Activated T-helper 1 cell treated with anti-CD3 and anti-CD28 coated beads, Interleukin-12 subunit alpha, Interleukin-12 subunit beta, Interleukin-2, Interleukin-4 antibody, amounts not matched to agents 30 ng/mL and 10 ng/mL and 1 ng/mL, durations not matched to agents 14 hours and 24 hours and 36 hours (primary cell): ENCODE data around the gene PRRT2. TPM values are rescaled to one million over a fixed set of nuclear protein-coding genes. Genes with fewer than 3 reads are reported as not detected.
"Not testable (repeated sequence)": the region's sequence is repeated elsewhere in the genome, so short reads cannot be mapped to it uniquely, and the experiment has no call there.

ENCODE experiments used
- DNase-seq: peaks from one replicate; pipeline ENCODE4 v3.0.0; 2021; ENCODE audit warnings: low spot score
- H3K27ac Mint-ChIP-seq: one replicate; pipeline ENCODE4 v1.8.0; 2021; ENCODE audit warnings: mild to moderate bottlenecking, mixed read lengths
- H3K27me3 Mint-ChIP-seq: one replicate; pipeline ENCODE4 v1.8.0; 2022; ENCODE audit warnings: mild to moderate bottlenecking, moderate library complexity, mixed read lengths; ENCODE audit not compliant: insufficient read depth
- H3K36me3 Mint-ChIP-seq: one replicate; pipeline ENCODE4 v1.8.0; 2021; ENCODE audit warnings: low read depth, mixed read lengths
- H3K4me1 Mint-ChIP-seq: one replicate; pipeline ENCODE4 v1.8.0; 2021; ENCODE audit warnings: low read depth, mixed read lengths
- H3K4me3 Mint-ChIP-seq: one replicate; pipeline ENCODE4 v1.8.0; 2021; ENCODE audit warnings: mild to moderate bottlenecking, moderate library complexity, mixed read lengths
- H3K9me3 Mint-ChIP-seq: one replicate; pipeline ENCODE4 v1.8.0; 2021; ENCODE audit warnings: mixed read lengths
- intact Hi-C: fragments of 100-400 bp; cut with micrococcal nuclease; formaldehyde crosslinking; loops from one replicate; pipeline ENCODE4 v1.15.1; 2024
- total RNA-seq: library from RNA; stranded (reverse); gene quantifications from 2 replicates; pipeline ENCODE4 v1.2.3, GENCODE V29; 2022

PRRT2 gene
- total RNA-seq, 1 donor from 2014 or later, result 1.3 TPM

DNA sequence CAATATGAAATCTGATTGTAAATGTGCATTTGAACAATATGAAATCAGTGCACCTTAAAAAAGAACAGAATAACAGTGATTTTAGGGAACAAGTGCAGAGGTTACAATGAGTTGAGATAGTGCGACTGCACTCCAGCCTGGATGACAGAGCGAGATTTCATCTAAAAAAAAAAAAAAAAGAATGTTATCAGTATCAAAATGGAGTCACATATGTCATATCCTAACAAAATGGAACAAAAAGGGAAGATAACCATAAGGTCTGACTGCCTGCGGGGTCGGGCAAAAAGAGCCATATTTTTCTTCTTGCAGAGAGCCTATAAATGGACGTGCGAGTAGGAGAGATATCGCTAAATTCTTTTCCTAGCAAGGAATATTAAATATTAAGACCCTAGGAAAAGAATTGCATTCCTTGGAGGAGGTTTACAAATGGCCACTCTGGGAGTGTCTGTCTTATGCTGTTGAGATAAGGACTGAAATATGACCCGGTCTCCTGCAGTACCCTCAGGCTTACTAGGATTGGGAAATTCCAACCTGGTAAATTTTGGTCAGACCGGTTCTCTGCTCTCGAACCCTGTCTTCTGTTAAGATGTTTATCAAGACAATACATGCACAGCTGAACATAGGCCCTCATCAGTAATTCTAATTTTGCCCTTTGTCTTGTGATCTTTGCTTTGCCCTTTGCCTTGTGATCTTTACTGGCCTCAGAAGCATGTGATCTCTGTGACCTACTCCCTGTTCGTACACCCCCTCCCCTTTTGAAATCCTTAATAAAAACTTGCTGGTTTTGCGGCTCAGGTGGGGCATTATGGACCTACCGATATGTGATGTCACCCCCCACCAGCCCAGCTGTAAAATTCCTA lies 28.7 kb upstream of the PRRT2 start:
- H3K27ac Mint-ChIP-seq, H3K27me3 Mint-ChIP-seq, H3K4me3 Mint-ChIP-seq, H3K9me3 Mint-ChIP-seq, DNase-seq, H3K36me3 Mint-ChIP-seq, intact Hi-C loops: not testable (repeated sequence)
- H3K4me1 Mint-ChIP-seq, result peaks cover 21% of the 10 kb centered on the region

GRCh38 chr16:29784157-29784556 lies 27.8 kb upstream of the PRRT2 start:
- H3K9me3 Mint-ChIP-seq, result no peaks in the 10 kb centered on the region
- H3K4me1 Mint-ChIP-seq, result peaks cover 21% of the 10 kb centered on the region
- H3K27ac Mint-ChIP-seq, result peak overlapping the region; percentile 16
- intact Hi-C loops, result loop anchor here (2.0 kb wide), 1 partner anchor 39 kb away; the partner anchor contains the start of gene C16orf54
- peaks cover 5% of the 10 kb centered on the region for H3K27me3 Mint-ChIP-seq
- no peak for DNase-seq
- peaks cover 1% of the 10 kb centered on the region for H3K36me3 Mint-ChIP-seq
- no peak overlapping the region for H3K4me3 Mint-ChIP-seq

DNA sequence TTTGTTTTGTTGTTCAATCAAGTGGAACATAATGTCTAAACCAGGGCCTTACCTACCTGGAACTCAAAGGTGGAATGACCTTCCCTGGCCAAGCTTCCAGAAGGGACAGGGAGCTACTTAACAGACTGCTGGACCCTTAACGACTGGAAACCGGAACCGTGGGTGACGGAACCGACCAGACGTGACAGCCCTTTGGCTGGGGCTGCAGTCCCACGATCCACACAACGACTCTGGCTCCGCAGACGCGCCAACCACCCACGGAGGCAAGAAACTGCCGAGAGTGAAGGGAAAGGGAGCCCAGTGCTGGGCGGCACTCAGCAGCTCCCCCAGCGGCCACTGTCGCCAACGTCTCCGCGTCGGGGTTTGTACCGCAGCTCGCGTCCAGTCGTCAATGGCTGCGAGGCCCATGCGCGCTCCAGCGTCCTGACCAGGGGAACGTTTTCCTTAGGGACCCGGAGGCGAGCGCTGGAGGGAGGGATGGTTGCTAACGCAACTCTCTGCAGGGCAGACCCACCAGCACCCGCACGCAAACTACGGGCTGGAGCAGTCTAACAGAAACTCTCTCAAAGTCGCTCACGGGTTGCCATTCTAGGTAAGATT lies 27.0 kb upstream of the PRRT2 start:
- Mint-ChIP-seq H3K4me1 (peaks cover 24% of the 10 kb centered on the region), H3K9me3 (no peaks in the 10 kb centered on the region), H3K27ac (no peak overlapping the region), H3K4me3 (peak overlapping the region; percentile 28), H3K36me3 (peaks cover 1% of the 10 kb centered on the region), H3K27me3 (peaks cover 5% of the 10 kb centered on the region)
- intact Hi-C loops, result loop anchor here (1.0 to 2.0 kb wide), 2 partner anchors 40 to 53 kb away; partner anchors contain the start of gene C16orf54
- peak; percentile 69 for DNase-seq

GRCh38 chr16:29787155-29787554 lies 24.8 kb upstream of the PRRT2 start:
- peaks cover 36% of the 10 kb centered on the region for H3K4me1 Mint-ChIP-seq
- DNase-seq, H3K9me3 Mint-ChIP-seq, H3K4me3 Mint-ChIP-seq, H3K27ac Mint-ChIP-seq, intact Hi-C loops, H3K27me3 Mint-ChIP-seq, H3K36me3 Mint-ChIP-seq: not testable (repeated sequence)

DNA sequence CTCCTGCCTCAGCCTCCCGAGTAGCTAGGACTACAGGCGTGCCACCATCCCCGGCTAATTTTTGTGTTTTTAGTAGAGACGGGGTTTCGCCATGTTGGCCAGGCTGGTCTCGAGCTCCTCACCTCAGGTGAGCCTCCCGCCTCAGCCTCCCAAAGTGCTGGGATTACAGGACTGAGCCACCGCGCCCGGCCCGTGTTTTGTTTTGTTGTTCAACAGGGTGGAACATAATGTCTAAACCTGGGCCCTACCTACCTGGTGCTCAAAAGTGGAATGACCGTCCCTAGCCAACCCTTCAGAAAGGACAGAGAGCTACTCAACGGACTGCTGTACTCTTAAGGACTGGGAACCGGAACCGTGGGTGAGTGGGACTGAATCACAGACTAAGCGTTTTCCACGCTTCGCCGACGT lies 22.2 kb upstream of the PRRT2 start:
- intact Hi-C loops, result loop anchor here (1.0 to 5.0 kb wide), 10 partner anchors 16 to 967 kb away; partner anchors contain the start of genes ATXN2L, CDIPT, INO80E and KCTD13
- H3K4me3 Mint-ChIP-seq, result peak overlapping the region; percentile 99
- H3K27ac Mint-ChIP-seq, result peak overlapping the region; percentile 97
- no peaks in the 10 kb centered on the region for H3K9me3 Mint-ChIP-seq
- peaks cover 46% of the 10 kb centered on the region for H3K4me1 Mint-ChIP-seq
- H3K36me3 Mint-ChIP-seq, result peaks cover 21% of the 10 kb centered on the region
- DNase-seq, result no peak
- H3K27me3 Mint-ChIP-seq, result no peaks in the 10 kb centered on the region

DNA sequence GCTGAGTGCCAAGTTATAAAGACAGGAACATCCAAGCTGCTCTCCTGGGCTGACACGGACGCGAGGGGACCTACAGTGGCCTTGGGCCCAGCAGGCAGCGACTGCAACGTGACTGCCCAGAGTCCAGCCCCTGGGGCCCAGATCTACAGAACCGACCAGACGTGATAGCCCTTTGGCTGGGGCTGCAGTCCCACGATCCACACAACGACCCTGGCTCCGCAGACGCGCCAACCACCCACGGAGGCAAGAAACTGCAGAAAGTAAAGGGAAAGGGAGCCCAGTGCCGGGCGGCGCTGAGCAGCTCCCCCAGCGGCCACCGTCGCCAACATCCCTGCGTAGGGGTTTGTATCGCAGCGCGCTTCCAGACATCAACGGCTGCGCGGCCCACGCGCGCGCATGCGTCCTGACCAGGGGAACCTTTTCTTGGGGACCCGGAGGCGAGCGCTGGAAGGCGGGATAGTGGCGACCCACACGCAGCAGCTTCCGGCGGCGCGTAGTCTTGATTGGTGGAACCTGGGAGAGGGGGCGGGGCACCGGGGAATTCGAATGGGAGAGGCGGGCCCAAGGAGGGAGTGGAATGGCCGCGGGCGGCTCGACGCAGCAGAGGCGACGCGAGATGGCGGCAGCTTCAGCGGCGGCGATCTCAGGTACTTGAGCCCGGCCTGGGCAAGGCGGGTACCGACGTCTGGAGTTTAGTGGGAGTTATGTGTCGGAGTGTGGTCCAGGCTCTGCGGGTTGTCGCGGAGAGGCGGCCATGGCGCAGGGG lies 21.6 kb upstream of the PRRT2 start, which contains the start of gene KIF22:
KIF22 (plus strand) TSS at position 569 of the 766 bp plus-strand sequence; CDS start at position 578, 9 bp downstream.
- H3K36me3 Mint-ChIP-seq, result peaks cover 23% of the 10 kb centered on the region
- peaks cover 45% of the 10 kb centered on the region for H3K4me1 Mint-ChIP-seq
- peak within 1 kb of the TSS; percentile 99 for H3K4me3 Mint-ChIP-seq
- H3K27me3 Mint-ChIP-seq, result no peaks in the 10 kb centered on the region
- peak within 1 kb of the TSS; percentile 97 for H3K27ac Mint-ChIP-seq
- intact Hi-C loops, result loop anchor here (1.0 to 5.0 kb wide), 10 partner anchors 15 to 968 kb away; partner anchors contain the start of genes ATXN2L, CDIPT, INO80E and KCTD13
- DNase-seq, result peak; percentile 100
- no peaks in the 10 kb centered on the region for H3K9me3 Mint-ChIP-seq

DNA sequence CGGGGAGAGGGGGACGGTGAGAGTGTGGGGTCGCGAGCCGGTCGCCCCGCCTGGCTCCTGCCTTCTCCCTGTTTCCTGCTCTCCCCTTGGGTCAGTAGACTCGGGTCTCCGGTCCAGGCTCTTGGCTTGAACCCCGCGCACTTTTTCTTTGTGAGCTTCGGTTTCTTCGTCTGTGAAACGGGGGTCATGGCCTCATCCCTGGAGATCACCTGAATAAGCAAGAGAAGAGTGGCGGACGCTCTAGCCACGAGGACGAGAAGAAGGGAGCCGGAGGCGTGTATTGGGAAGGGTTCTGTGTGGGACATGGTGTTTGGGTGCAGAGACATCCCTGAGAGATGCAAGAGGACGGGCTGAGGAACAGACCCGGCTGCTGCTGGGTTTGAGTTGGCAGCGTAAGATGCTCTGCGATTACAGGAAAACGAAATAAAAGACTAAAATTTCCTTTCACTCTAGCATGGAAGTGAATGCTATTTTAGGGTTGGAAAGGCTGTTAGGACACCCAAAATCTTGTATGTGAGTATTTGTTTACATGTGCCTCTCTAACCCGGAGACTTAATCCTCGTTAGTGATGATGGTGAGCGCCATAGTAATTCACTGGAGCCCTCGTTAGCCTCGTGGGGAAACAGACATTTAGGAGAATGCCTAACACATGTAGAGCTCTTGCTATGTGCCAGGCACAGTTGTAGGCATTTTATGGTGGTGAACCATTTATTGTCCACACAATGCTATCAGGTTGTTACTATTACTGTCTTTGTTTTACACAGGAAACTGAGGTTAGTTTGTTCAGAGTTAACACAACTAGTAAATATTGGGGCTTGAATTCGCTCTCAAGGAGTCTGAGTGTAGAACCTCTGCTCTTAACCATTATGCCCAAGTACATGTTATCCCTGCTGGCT lies 20.8 kb upstream of the PRRT2 start:
- intact Hi-C loops, result loop anchor here (1.0 to 5.0 kb wide), 10 partner anchors 14 to 969 kb away; partner anchors contain the start of genes ATXN2L, CDIPT, INO80E and KCTD13
- no peaks in the 10 kb centered on the region for H3K27me3 Mint-ChIP-seq
- peaks cover 24% of the 10 kb centered on the region for H3K36me3 Mint-ChIP-seq
- H3K9me3 Mint-ChIP-seq, result no peaks in the 10 kb centered on the region
- peak overlapping the region; percentile 97 for H3K27ac Mint-ChIP-seq
- peak overlapping the region; percentile 99 for H3K4me3 Mint-ChIP-seq
- peaks cover 41% of the 10 kb centered on the region for H3K4me1 Mint-ChIP-seq
- no peak for DNase-seq

DNA sequence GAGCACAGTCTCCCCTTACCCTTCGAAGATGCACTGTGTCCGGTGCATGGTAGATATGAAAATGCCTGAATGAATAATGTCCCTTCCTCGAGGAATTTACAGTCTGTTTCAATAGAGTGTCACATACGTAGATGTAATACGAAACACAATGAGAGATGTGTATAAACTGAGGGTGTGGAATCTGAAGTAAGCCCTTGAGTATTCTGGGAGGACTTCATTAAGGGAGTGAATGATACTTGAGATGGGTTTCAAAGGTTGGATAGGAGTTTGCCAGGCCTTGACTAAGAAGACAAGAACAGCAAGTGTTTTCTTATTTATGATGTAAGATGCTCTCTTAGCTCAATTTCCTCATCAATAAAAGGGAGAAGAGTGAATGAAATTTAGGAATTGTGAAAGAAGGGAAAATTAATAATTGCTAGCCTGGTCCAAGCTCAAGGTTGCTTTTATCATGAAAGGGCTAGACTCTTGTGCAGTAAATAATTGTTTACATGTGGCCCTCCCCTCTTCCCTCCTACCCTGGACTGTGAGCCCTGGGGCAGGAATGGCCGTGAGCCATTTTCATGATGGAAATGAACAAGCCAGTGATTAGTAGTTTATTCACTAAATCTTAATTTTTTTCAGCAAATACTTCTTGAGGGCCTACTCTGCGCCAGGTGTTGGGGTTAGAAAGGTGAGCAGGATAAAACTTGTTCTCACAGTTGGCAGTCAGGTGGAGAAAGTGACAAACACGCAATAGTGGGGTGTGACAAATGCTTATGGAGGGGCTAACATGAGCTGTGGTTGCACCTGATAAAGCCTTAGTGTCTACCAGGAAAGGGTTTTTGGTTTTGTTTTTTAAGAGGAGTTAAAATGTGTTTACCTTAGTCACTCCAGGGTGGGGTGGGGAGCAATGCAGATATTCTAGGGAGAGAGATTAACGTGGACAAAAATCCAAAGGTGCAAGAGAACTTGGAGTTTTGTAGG lies 19.9 kb upstream of the PRRT2 start:
- intact Hi-C loops, result loop anchor here (2.0 to 5.0 kb wide), 3 partner anchors 53 to 970 kb away; partner anchors contain the start of gene ATXN2L
- H3K36me3 Mint-ChIP-seq, result peaks cover 30% of the 10 kb centered on the region

GRCh38 chr16:29793153-29793552 lies 18.8 kb upstream of the PRRT2 start:
- peak overlapping the region; percentile 49 for H3K27ac Mint-ChIP-seq
- not testable (repeated sequence) for DNase-seq, H3K27me3 Mint-ChIP-seq, H3K9me3 Mint-ChIP-seq
- peaks cover 41% of the 10 kb centered on the region for H3K4me1 Mint-ChIP-seq
- H3K4me3 Mint-ChIP-seq, result peak overlapping the region; percentile 99
- intact Hi-C loops, result loop anchor here (5.0 kb wide), 1 partner anchor 971 kb away; the partner anchor contains the start of gene ATXN2L
- peaks cover 38% of the 10 kb centered on the region for H3K36me3 Mint-ChIP-seq

More for the DNA sequence above, 19.9 kb upstream of the PRRT2 start:
- H3K4me1 Mint-ChIP-seq, result peaks cover 41% of the 10 kb centered on the region
- H3K27ac Mint-ChIP-seq, result peak overlapping the region; percentile 97
- DNase-seq, result no peak
- no peaks in the 10 kb centered on the region for H3K9me3 Mint-ChIP-seq
- no peaks in the 10 kb centered on the region for H3K27me3 Mint-ChIP-seq
- peak overlapping the region; percentile 99 for H3K4me3 Mint-ChIP-seq

GRCh38 chr16:29794231-29794710 lies 17.7 kb upstream of the PRRT2 start:
- intact Hi-C loops, result loop anchor here (5.0 kb wide), 1 partner anchor 972 kb away; the partner anchor contains the start of gene ATXN2L
- Mint-ChIP-seq H3K4me1 (peaks cover 41% of the 10 kb centered on the region), H3K9me3 (no peaks in the 10 kb centered on the region), H3K4me3 (no peak overlapping the region), H3K36me3 (peaks cover 49% of the 10 kb centered on the region), H3K27ac (peak overlapping the region; percentile 13), H3K27me3 (no peaks in the 10 kb centered on the region)
- DNase-seq, result no peak
